HL-60 (cell line): ENCODE results near the gene ROBO1.

ENCODE experiments used
- CTCF ChIP-seq: IDR thresholded peaks from one replicate; pipeline ENCODE4 v1.5.1; 2011; ENCODE audit warnings: low read length, control low read depth, inconsistent platforms; ENCODE audit not compliant: insufficient read depth
- GABPA ChIP-seq: IDR thresholded peaks from 2 replicates; pipeline ENCODE4 v1.6.1; 2012; ENCODE audit warnings: low read depth
- POLR2AphosphoS5 ChIP-seq: IDR thresholded peaks from 2 replicates; pipeline ENCODE4 v1.6.1; 2012; ENCODE audit warnings: low read depth

- TF ChIP-seq CTCF (no peak), POLR2AphosphoS5 (no peak), GABPA (no peak)
Measured at GRCh38 chr3:78905700-78906099, 862.1 kb downstream of the ROBO1 start.
